ENCODE measurements around the gene ATP6V0A4. TPM values are rescaled to one million over a fixed set of nuclear protein-coding genes. Genes with fewer than 3 reads are reported as not detected.

ATP6V0A4 gene
- total and polyA plus RNA-seq, 2 donors (not counting 1 experiment from before 2014, with no cell fraction given), result not detected

- TF ChIP-seq EZH2 (IDR thresholded peaks at IDR 0.05; ENCODE audit: low read length, missing control alignments) (no peak), CTCF (conservative IDR thresholded peaks at IDR 0.05 in 1 of 2, IDR thresholded peaks at IDR 0.05 in 1 of 2; ENCODE audit: low read depth in 1 of 2, low read length in 2 of 2) (no peak)
- H3K4me3 ChIP-seq (replicated peaks in 1 of 4; ENCODE audit: control extremely low read depth in 1 of 4, insufficient read depth in 1 of 4, low read depth in 3 of 4, low read length in 4 of 4), result no peak overlapping the region
- H4K20me1 ChIP-seq (ENCODE audit: control insufficient read depth, extremely low read depth, insufficient read depth, low read length), result no peaks in the 10 kb centered on the region
- H3K4me1 ChIP-seq (ENCODE audit: control insufficient read depth, extremely low read depth, insufficient read depth, low read length), result no peaks in the 10 kb centered on the region
- H3K27me3 ChIP-seq (ENCODE audit: control insufficient read depth, insufficient read depth, low read length), result no peaks in the 10 kb centered on the region
- H3K79me2 ChIP-seq (ENCODE audit: control insufficient read depth, insufficient read depth, low read length), result no peaks in the 10 kb centered on the region
- H3K9me3 ChIP-seq (ENCODE audit: control insufficient read depth, insufficient read depth, low read depth, low read length), result no peaks in the 10 kb centered on the region
- no peak for DNase-seq (ENCODE audit: low read depth in 2 of 2)
- no peak overlapping the region for H2AFZ ChIP-seq (ENCODE audit: low read length)
- H3K9ac ChIP-seq (ENCODE audit: insufficient read depth, low read length), result no peak overlapping the region
- H3K27ac ChIP-seq (ENCODE audit: insufficient read depth, low read length), result no peak overlapping the region
- no peak overlapping the region for H3K4me2 ChIP-seq (ENCODE audit: extremely low read depth, insufficient read depth, low read length)
- no peaks in the 10 kb centered on the region for H3K36me3 ChIP-seq (ENCODE audit: control insufficient read depth, insufficient read depth, low read length)
Measured at GRCh38 chr7:138701537-138701923, 96.5 kb downstream of the ATP6V0A4 start.

DNA sequence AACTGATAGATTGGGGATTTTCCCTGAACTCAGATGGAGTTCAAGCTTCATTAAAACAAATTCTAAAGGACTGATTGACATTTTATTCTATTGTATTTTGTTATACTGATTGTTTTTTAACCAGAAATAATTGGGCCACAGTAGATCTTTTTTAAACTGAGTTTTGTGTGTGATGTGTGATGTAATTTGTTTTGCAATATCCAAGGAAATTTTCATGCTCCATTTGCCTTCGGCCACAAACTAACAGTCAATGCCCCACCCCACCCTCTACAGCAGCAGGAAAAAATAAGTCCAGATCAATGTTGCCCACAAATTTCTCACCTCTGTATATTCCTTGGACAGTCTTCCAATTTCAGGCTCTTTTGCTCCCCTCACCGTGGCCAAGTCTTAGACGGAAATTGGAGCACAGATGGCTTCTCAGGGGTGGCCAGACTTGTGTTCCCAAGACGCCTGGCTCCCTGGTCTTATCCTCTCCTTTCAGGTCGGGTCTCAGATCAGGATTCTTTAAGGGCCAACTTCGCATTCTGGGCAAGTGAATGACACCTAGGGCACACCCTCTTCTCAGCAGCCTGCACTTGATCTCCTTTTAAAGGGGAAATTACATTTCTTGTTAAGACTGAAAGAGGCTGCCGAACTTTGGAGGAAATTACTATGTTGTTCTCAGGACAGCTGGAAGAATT lies 97.0 kb downstream of the ATP6V0A4 start, which contains the start of gene SVOPL:
SVOPL (minus strand) TSS at position 506 of the 680 bp plus-strand sequence. CDS start 22,317 bp downstream, outside the sequence.
- Histone ChIP-seq H2AFZ (ENCODE audit: low read length) (no peak within 1 kb of the TSS), H3K4me1 (ENCODE audit: control insufficient read depth, extremely low read depth, insufficient read depth, low read length) (no peaks in the 10 kb centered on the region), H3K4me2 (ENCODE audit: extremely low read depth, insufficient read depth, low read length) (no peak within 1 kb of the TSS), H3K9ac (ENCODE audit: insufficient read depth, low read length) (no peak within 1 kb of the TSS), H3K36me3 (ENCODE audit: control insufficient read depth, insufficient read depth, low read length) (no peaks in the 10 kb centered on the region), H3K27ac (ENCODE audit: insufficient read depth, low read length) (no peak within 1 kb of the TSS), H3K9me3 (ENCODE audit: control insufficient read depth, insufficient read depth, low read depth, low read length) (no peaks in the 10 kb centered on the region), H3K79me2 (ENCODE audit: control insufficient read depth, insufficient read depth, low read length) (no peaks in the 10 kb centered on the region), H3K4me3 (replicated peaks in 1 of 4; ENCODE audit: control extremely low read depth in 1 of 4, insufficient read depth in 1 of 4, low read depth in 3 of 4, low read length in 4 of 4) (no peak within 1 kb of the TSS), H3K27me3 (ENCODE audit: control insufficient read depth, insufficient read depth, low read length) (no peaks in the 10 kb centered on the region), H4K20me1 (ENCODE audit: control insufficient read depth, extremely low read depth, insufficient read depth, low read length) (no peaks in the 10 kb centered on the region)
- DNase-seq (ENCODE audit: low read depth in 2 of 2), result no peak
- TF ChIP-seq EZH2 (IDR thresholded peaks at IDR 0.05; ENCODE audit: low read length, missing control alignments) (no peak), CTCF (conservative IDR thresholded peaks at IDR 0.05 in 1 of 2, IDR thresholded peaks at IDR 0.05 in 1 of 2; ENCODE audit: low read depth in 1 of 2, low read length in 2 of 2) (no peak)

DNA sequence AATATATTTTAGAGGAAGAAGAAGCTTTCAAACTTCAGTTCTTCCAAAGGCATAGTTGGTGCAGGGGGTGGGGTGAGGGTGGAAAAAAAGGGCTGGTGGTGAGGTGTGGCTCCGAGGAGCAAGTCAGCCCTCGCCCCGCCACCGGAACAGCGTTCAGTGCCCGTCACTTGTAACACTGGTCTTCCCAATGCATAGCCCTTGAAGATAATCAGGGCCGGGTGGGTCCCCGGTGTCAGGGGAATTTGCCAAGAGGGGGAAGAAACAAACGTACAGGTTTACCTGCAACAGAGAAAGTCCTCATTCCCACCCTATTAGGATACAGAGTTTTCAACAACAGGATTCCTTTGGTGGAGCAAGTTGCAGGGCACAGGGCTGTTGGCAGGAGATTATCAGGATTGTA lies 98.3 kb downstream of the ATP6V0A4 start:
- no peaks in the 10 kb centered on the region for H3K9me3 ChIP-seq (ENCODE audit: control insufficient read depth, insufficient read depth, low read depth, low read length)
- no peaks in the 10 kb centered on the region for H3K36me3 ChIP-seq (ENCODE audit: control insufficient read depth, insufficient read depth, low read length)
- H2AFZ ChIP-seq (ENCODE audit: low read length), result no peak overlapping the region
- H3K27me3 ChIP-seq (ENCODE audit: control insufficient read depth, insufficient read depth, low read length), result no peaks in the 10 kb centered on the region
- H3K27ac ChIP-seq (ENCODE audit: insufficient read depth, low read length), result no peak overlapping the region
- no peaks in the 10 kb centered on the region for H3K4me1 ChIP-seq (ENCODE audit: control insufficient read depth, extremely low read depth, insufficient read depth, low read length)
- no peak overlapping the region for H3K9ac ChIP-seq (ENCODE audit: insufficient read depth, low read length)
- no peaks in the 10 kb centered on the region for H4K20me1 ChIP-seq (ENCODE audit: control insufficient read depth, extremely low read depth, insufficient read depth, low read length)
- DNase-seq (ENCODE audit: low read depth in 2 of 2), result no peak
- H3K79me2 ChIP-seq (ENCODE audit: control insufficient read depth, insufficient read depth, low read length), result no peaks in the 10 kb centered on the region
- TF ChIP-seq CTCF (conservative IDR thresholded peaks at IDR 0.05 in 1 of 2, IDR thresholded peaks at IDR 0.05 in 1 of 2; ENCODE audit: low read depth in 1 of 2, low read length in 2 of 2) (no peak), EZH2 (IDR thresholded peaks at IDR 0.05; ENCODE audit: low read length, missing control alignments) (no peak)
- no peak overlapping the region for H3K4me2 ChIP-seq (ENCODE audit: extremely low read depth, insufficient read depth, low read length)
- no peak overlapping the region for H3K4me3 ChIP-seq (replicated peaks in 1 of 4; ENCODE audit: control extremely low read depth in 1 of 4, insufficient read depth in 1 of 4, low read depth in 3 of 4, low read length in 4 of 4)

All from fibroblast of lung (primary cell).